NOMO-1 (cell line): ENCODE results near the gene ZNF282.
A peak's percentile ranks its signal among the peaks of the same experiment; 100 is the strongest.
"Not testable (repeated sequence)": the region's sequence is repeated elsewhere in the genome, so short reads cannot be mapped to it uniquely, and the experiment has no call there.

Experiments used
- DNase-seq, 2 experiments: peaks; one replicate each; lab custom pipeline; 2025; ENCODE audit not compliant: unreplicated experiment in 2 of 2; lab: John Stamatoyannopoulos, UW

ZNF282 gene

GRCh38 chr7:149223176-149223575, 27.8 kb downstream of the ZNF282 start:
- no peak for DNase-seq

GRCh38 chr7:149223761-149224160, 28.4 kb downstream of the ZNF282 start:
- no peak for DNase-seq

DNA sequence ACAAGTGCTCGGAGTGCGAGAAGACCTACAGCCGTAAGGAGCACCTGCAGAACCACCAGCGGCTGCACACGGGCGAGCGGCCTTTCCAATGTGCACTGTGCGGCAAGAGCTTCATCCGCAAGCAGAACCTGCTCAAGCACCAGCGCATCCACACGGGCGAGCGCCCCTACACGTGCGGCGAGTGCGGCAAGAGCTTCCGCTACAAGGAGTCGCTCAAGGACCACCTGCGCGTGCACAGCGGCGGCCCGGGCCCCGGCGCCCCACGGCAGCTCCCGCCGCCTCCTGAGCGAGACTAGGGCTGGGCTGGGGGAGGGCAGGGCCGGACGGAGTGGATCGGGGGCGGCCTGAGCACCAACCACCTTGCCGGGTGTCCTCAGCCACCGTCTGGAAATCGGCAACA, 29.0 kb downstream of the ZNF282 start:
- no peak for DNase-seq

DNA sequence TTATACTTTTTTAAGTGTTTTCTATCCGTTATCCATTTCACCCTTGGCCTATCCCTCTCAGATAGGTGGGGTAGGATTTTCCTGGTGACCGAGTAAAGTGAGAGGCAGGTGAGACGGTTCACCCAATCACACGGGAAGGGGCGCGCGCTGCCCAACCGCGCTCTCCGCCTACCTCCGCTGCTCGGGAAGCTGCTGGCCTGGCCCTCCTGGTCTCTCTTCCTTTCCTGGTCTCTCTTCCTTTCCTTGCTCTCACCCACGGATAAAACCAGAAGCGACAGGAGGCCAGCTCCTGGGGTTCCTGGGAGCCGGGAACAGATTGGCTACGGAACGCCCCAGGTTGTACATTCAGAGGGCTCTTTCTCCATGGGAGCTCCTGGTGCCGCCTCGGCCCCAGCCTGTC, 29.8 kb downstream of the ZNF282 start:
- no peak for DNase-seq

DNA sequence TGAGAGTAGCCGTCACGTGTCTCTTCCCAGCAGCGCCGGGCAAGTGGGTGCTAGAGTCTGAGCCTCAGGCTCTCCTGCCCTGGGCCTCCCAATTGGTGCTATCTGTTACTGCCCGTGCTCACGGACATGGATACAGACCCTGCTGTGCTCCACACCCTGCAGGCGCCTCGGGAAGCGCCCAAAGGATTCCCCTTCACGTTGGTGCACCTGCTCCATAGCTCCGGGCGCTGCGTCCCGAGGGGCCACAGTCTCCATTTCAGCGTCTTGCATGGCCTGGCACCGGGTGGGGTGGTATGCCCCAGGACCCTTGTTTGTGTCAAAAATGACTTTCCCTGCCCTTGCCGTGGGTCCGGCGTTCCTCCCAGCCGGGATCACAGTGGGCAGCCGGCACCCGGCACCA, 30.3 kb downstream of the ZNF282 start:
- no peak for DNase-seq

- not testable (repeated sequence) for DNase-seq
These were observed 31.0 kb downstream of the ZNF282 start for GRCh38 chr7:149226366-149226765.

DNA sequence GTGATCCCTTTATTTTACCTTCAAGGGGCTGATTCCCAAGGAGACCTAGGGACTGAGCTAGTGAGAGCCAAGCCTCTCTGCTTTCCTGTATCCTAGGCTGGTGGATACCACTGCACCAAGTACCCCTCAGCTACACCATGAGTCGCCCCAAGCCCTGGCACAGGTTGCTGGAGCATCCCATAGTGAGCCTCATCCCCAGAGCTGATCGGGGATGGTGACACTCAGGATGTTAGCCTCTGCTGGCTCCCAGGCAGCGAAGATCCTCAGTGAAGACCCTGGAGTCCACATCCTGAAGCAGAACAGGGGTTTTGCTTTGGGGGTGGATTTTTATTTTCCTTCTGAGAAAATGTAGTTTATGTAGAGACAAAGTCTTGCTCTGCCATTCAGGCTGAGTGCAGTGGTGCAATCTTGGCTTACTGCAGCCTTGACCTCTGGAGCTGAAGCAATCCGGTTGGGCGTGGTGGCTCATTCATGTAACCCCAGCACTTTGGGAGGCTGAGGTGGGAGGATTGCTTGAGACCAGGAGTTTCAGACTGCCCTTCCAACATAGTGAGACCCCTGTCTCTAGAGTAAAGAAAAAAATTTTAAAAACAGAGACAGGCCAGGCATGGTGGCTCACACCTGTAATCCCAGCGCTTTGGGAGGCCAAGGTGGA, 31.6 kb downstream of the ZNF282 start:
- DNase-seq: no peak

DNA sequence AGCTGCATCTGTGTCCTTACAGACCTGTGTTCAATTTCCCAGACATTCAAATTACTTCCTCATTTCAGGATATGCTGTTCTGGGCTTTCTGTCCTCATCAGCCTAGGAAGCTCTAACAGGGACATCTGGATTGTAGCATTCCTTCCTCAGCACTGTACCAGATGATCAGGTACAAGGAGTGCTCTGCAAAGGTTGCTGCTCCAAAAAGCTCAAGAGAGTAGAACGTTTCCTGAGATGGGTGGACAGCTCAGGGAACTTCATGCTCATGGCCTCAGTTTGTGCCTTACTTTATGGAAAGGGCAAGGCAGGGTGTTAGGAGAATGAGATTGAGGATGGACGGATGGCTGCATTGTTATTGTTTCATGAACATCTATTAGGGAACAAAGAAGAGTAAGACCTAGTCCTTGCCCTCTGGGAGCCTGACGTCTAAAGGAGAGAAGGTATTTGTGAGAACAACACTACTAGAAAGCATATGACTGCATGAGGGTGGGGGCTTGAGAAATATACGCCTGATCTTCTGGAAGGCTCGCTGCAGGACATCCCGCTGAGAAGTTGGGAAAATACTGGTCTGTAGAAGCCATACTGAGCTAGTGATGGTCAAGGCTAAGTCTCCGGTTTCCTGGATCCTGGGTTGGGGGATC, 33.6 kb downstream of the ZNF282 start:
- DNase-seq: no peak

GRCh38 chr7:149229526-149229925, 34.2 kb downstream of the ZNF282 start:
- no peak for DNase-seq

DNA sequence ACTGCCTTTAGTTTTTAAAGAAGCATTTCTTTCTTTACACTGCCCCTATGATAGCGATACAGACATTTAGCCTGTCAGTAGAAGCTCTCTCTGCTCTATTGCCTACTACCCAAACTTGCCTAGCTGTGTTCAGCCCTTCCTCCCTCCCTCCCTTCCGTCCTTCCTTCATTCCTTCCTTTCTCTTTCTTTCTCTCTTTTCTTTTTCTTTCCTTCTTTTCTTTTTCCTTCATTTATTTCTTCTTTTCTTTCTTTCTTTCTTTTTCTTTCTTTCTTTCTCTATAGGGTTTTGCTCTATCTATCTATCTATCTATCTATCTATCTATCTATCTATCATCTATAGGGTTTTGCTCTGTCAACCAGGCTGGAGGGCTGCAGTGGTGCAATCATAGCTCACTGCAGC, 37.0 kb downstream of the ZNF282 start:
- DNase-seq: no peak

- not testable (repeated sequence) for DNase-seq
These were observed 38.4 kb downstream of the ZNF282 start for GRCh38 chr7:149233655-149234204.

DNA sequence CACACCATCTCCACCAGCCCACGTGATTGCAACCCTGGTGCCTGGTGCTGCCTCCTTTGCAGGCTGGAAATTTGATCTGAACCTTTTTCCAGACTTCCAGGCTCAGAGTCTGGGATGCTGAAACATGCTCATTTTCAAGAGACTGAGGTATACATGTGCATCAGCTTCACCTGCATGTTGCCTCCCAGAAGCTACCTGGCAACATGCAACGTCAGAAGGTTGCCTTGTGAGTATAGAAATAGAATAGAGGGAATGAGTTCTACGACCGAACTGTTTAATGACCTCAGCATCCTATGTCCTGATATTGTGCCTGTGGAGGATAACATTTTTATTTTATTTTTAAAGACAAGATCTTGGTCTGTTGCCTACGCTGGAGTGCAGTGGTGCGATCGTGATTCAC, 42.2 kb downstream of the ZNF282 start:
- no peak for DNase-seq

DNA sequence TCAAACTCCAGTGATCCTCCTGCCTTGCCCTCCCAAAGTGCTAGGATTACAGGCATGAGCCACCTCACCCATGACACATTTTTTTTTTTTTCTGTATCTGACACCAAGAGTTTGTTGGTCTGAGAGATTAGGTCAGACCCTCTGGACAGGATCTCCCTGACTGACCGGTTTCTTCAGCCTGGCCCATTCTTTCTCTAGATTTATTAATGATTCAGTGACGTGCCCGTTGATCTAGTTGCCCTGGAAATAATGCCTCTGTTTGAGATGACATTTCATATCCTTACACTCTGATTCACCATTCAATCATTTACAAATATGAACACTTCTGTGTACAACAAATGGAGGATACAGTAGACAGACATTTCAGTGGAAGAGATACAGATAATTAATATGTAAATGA, 42.7 kb downstream of the ZNF282 start:
- DNase-seq: no peak

DNA sequence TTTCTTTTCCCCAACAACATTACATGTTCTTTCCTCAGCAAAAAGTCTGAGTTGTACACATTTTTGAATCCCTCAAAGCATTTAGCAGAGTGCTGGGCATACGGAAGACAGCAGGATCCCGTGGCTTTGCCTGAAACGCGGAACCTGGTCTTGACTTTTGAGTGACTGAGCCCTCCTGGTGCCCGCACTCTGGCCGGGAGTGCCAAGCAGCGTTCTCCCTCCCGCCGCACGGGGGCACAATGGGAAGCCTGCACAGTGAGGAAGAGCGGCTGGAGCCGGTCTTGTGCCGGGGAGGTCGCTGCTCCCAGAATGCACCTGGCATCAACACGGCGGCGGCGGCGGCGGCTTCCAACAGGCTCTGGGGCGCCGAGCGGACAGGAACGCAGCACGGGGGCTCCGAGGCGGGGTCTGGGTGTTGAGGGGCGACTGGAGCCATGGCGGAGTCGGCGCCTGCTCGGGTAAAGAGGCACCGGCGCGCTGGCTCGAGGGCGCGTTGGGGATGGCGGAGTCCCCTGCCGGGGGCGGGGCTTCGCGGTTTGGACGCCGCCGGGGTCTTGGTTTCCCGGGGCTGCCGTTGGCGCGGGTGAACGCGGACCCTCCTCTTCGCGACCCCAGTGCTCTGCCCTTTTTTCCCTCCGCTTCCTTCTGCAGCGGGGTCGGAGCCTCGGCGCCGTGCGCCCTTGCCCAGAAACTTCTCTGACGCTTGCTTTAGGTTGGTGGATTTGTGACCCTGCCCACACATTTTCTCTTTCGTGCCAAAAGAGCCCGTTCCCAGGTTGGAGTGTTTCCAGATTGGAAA, 44.2 kb downstream of the ZNF282 start, which contains the start of gene ZNF212:
ZNF212 (plus strand) TSS at position 307 of the 799 bp plus-strand sequence; CDS start at position 435, 128 bp downstream.
- peak; percentile 67 to 78 for DNase-seq

DNA sequence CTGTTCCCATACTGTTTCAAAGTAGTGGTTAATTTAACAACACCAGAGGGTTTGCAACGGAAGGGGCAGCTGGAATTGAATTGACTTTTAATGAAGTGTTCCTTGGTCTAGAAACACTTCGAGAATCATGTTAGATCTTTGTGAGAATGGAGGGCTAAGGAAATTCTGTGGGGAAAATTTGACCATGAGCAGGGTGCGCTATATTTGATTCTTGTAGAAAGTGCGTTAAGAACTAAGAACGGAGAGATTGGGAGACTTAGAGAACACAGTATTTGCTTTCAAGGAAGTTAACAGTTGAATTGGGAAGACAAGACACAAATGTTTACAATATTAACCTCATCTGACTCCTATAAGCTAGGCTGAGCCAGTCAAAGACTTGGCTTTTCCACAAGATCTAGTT, 45.3 kb downstream of the ZNF282 start:
- DNase-seq: no peak

- DNase-seq: no peak
These were observed 46.4 kb downstream of the ZNF282 start for GRCh38 chr7:149241696-149242095.

DNA sequence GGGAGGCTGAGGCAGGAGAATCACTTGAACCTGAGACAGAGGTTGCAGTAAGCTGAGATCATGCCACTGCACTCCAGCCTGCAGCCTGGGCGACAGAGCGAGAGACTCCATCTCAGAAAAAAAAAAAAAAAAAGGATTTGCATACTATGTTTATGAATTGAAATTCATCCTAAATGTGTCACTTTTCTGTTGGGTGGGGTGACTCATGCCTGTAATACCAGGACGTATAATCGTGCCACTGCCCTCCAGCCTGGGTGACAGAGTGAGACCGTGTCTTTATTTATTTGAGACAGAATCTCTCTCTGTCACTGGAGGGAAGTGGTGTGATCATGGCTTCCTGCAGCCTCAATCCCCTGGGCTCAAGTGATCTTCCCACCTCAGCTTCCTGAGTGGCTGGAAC, 49.9 kb downstream of the ZNF282 start:
- no peak for DNase-seq

DNA sequence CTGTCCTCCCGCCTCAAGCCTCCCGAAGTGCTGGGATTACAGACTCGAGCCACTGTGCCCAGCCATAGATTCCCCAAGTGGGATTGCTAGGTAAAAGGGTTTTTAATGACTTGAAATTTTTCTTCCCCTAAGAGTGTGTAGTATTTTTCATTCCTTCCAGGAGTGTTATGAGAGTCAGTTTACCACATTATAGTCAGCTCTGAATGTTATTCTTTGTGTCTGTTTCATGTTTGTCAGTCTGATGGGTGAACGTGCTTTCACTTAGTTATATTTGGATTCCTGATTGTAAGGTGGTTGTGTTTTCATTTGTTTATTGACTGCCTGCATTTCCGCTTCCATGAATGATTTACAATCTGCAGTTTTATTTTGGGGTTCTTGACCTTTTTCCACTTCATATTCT, 50.4 kb downstream of the ZNF282 start:
- no peak for DNase-seq

- DNase-seq: no peak
These were observed 53.4 kb downstream of the ZNF282 start for GRCh38 chr7:149248777-149249176.

DNA sequence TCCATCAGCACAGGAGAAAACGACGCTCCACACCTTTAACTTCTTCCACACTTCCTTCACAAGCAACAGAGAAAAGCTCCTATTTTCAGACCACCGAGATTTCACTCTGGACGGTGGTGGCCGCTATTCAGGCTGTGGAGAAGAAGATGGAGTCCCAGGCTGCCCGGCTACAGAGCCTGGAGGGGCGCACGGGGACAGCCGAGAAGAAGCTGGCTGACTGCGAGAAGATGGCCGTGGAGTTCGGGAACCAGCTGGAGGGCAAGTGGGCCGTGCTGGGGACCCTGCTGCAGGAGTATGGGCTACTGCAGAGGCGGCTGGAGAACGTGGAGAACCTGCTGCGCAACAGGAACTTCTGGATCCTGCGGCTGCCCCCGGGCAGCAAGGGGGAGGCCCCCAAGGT, 54.8 kb downstream of the ZNF282 start:
- not testable (repeated sequence) for DNase-seq

- not testable (repeated sequence) for DNase-seq
These were observed 56.2 kb downstream of the ZNF282 start for GRCh38 chr7:149251518-149251917.
